ENCODE measurements around the gene REPS1.

The REPS1 gene

DNA sequence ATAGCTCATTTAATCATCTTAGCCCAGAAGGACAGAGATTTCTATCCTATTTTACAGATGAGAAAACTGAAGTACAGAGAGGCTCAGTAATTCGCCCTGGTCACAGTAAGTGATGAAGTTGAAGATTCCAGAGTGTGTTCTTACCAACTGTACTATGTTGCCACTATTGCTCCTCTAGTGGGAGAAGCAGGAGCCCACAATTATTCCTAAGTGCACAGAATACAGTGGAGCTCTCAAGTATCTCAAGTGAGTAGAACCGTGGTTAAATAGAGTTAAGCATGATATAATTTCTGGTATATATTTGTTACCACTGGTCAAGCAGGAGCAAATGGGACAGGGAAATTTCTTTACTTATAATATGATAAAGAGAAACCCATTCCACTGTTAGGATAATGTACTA is 22.1 kb downstream of the REPS1 start:
- no peak overlapping the region for H3K4me3 ChIP-seq (ENCODE audit: low read depth, low read length)
- in situ Hi-C loops (cut with HindIII; ENCODE audit: low sequenced_read_pairs) = no loop called here
- no peak for DNase-seq (ENCODE audit: low read depth, low spot score)
- TF ChIP-seq, protein P1, sequence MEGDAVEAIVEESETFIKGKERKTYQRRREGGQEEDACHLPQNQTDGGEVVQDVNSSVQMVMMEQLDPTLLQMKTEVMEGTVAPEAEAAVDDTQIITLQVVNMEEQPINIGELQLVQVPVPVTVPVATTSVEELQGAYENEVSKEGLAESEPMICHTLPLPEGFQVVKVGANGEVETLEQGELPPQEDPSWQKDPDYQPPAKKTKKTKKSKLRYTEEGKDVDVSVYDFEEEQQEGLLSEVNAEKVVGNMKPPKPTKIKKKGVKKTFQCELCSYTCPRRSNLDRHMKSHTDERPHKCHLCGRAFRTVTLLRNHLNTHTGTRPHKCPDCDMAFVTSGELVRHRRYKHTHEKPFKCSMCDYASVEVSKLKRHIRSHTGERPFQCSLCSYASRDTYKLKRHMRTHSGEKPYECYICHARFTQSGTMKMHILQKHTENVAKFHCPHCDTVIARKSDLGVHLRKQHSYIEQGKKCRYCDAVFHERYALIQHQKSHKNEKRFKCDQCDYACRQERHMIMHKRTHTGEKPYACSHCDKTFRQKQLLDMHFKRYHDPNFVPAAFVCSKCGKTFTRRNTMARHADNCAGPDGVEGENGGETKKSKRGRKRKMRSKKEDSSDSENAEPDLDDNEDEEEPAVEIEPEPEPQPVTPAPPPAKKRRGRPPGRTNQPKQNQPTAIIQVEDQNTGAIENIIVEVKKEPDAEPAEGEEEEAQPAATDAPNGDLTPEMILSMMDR (IDR thresholded peaks at IDR 0.05; ENCODE audit: low read depth, low read length) = no peak

DNA sequence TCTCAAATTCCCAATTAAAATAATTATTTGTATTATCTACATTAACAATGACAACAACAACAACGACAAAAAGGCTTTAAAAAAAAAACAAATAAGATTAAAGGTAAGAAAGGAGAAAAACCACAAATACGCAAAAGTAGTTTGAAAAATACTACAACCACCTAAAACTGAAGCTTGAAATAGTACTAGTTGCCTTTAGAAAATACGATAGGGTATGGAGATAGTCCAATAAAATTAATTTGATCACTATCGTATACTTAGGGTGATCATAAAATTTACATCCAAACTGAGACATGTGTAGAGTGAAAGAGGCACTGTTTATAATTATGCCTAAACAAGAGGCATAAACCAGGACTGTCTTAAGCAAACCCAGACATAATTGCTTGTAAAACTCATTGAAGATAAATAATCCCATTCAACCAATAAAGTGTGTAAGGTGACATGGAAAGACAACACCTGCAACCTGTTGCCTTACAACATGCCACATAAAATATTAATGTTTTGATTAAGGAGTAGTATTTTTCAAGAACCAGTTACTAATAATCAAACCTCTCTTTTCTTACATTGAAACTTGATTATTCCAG is 22.7 kb downstream of the REPS1 start:
- in situ Hi-C loops (cut with HindIII; ENCODE audit: low sequenced_read_pairs) = no loop called here
- no peak overlapping the region for H3K4me3 ChIP-seq (ENCODE audit: low read depth, low read length)
- DNase-seq (ENCODE audit: low read depth, low spot score) = no peak
- TF ChIP-seq, protein P1 (IDR thresholded peaks at IDR 0.05; ENCODE audit: low read depth, low read length) = no peak

DNA sequence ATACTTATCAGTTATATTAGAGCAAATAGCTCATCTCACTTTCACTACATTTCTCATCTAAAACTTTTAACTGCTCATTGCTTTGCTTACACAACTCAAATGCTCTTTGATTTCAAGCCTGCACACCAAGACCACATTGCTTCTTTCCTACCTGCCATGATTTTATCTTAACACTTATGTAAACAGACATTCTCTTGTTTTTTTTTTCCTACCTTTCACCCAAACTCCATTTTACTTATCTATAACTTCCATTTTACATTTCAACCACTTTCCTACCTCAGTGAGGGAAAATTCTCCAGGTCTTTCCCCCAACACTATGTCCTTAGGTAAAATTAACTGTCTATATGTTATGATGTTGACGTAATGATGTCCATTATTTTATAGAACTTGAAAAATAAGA is 24.0 kb downstream of the REPS1 start:
- in situ Hi-C loops (cut with HindIII; ENCODE audit: low sequenced_read_pairs) = no loop called here
- no peak overlapping the region for H3K4me3 ChIP-seq (ENCODE audit: low read depth, low read length)
- TF ChIP-seq, protein P1 (IDR thresholded peaks at IDR 0.05; ENCODE audit: low read depth, low read length) = no peak
- DNase-seq (ENCODE audit: low read depth, low spot score) = no peak

GRCh38 chr6:138963531-138963930 is 24.5 kb downstream of the REPS1 start:
- TF ChIP-seq, protein P1 (IDR thresholded peaks at IDR 0.05; ENCODE audit: low read depth, low read length) = no peak
- in situ Hi-C loops (cut with HindIII; ENCODE audit: low sequenced_read_pairs) = no loop called here
- peak; percentile 37 for DNase-seq (ENCODE audit: low read depth, low spot score)
- no peak overlapping the region for H3K4me3 ChIP-seq (ENCODE audit: low read depth, low read length)

DNA sequence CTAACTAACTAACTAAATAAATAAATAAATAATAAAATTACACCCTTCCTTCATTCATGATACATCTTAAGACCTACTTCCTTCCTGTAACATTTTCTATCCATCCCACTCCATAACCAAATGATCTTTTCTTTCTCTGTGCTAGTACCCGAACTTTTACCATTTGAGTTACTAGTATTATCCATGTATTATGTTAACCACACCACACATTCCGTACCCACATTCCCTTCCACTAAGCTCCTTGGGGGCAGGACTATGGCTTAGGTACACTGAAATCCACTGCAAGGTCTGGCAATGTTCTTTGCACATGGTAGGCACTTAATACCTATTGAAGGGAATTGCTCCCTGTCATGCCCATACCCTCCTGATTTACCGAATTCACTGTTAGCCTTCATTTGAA is 24.9 kb downstream of the REPS1 start:
- DNase-seq (ENCODE audit: low read depth, low spot score) = no peak
- H3K4me3 ChIP-seq (ENCODE audit: low read depth, low read length) = no peak overlapping the region
- TF ChIP-seq, protein P1 (IDR thresholded peaks at IDR 0.05; ENCODE audit: low read depth, low read length) = no peak
- in situ Hi-C loops (cut with HindIII; ENCODE audit: low sequenced_read_pairs) = no loop called here

DNA sequence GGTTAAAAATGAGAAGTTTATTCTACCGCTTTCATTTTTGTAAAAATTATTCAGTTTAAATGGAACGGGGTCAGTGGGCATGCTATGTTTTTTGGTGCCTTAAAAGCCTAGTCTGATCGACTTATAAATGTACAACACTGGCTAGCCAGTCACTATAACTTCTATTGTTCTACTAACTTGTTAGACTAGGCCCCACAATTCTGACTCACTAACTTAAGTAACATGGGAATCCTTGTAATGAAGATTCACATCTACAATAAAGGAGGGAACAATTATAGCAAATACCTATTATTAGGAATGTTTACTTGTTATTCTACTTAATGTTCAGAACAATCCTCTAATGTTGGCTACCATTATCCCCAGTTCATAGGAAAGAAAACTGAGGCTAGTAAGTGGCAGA is 28.5 kb downstream of the REPS1 start:
- TF ChIP-seq, protein P1 (IDR thresholded peaks at IDR 0.05; ENCODE audit: low read depth, low read length) = no peak
- in situ Hi-C loops (cut with HindIII; ENCODE audit: low sequenced_read_pairs) = no loop called here
- no peak overlapping the region for H3K4me3 ChIP-seq (ENCODE audit: low read depth, low read length)
- no peak for DNase-seq (ENCODE audit: low read depth, low spot score)

GRCh38 chr6:138958595-138958994 is 29.5 kb downstream of the REPS1 start:
- DNase-seq (ENCODE audit: low read depth, low spot score) = no peak
- no peak overlapping the region for H3K4me3 ChIP-seq (ENCODE audit: low read depth, low read length)
- TF ChIP-seq, protein P1 (IDR thresholded peaks at IDR 0.05; ENCODE audit: low read depth, low read length) = no peak
- in situ Hi-C loops (cut with HindIII; ENCODE audit: low sequenced_read_pairs) = no loop called here
